Measurements from ENCODE around the gene KIF5C.

Gene KIF5C

DNA sequence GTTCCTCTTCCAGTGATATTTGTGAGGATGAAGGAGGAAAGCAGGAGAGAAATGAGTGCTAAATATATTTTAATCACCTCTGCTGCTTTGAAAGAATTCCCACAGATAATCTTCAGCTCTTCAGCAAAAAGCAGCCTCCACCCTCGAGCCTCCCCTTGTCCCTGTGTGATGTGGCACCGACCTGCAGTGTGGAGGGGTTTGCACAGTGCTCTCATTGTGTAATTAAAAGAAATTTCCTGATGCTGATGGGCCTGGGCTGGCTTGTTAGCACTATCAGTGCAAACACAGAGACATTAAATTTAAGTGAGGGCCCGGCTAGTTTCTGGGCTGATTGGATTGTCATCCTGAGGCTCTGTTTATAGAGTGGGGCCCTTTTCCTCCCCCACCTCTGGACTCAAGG is 53.4 kb downstream of the KIF5C start:
- no peak for DNase-seq (ENCODE audit: low read depth in 2 of 2)
- no peak overlapping the region for H3K4me3 ChIP-seq (replicated peaks in 1 of 2; ENCODE audit: low read depth in 2 of 2, low read length in 2 of 2)
- TF ChIP-seq, protein P1, sequence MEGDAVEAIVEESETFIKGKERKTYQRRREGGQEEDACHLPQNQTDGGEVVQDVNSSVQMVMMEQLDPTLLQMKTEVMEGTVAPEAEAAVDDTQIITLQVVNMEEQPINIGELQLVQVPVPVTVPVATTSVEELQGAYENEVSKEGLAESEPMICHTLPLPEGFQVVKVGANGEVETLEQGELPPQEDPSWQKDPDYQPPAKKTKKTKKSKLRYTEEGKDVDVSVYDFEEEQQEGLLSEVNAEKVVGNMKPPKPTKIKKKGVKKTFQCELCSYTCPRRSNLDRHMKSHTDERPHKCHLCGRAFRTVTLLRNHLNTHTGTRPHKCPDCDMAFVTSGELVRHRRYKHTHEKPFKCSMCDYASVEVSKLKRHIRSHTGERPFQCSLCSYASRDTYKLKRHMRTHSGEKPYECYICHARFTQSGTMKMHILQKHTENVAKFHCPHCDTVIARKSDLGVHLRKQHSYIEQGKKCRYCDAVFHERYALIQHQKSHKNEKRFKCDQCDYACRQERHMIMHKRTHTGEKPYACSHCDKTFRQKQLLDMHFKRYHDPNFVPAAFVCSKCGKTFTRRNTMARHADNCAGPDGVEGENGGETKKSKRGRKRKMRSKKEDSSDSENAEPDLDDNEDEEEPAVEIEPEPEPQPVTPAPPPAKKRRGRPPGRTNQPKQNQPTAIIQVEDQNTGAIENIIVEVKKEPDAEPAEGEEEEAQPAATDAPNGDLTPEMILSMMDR (IDR thresholded peaks at IDR 0.05; ENCODE audit: low read depth, low read length) = no peak

DNA sequence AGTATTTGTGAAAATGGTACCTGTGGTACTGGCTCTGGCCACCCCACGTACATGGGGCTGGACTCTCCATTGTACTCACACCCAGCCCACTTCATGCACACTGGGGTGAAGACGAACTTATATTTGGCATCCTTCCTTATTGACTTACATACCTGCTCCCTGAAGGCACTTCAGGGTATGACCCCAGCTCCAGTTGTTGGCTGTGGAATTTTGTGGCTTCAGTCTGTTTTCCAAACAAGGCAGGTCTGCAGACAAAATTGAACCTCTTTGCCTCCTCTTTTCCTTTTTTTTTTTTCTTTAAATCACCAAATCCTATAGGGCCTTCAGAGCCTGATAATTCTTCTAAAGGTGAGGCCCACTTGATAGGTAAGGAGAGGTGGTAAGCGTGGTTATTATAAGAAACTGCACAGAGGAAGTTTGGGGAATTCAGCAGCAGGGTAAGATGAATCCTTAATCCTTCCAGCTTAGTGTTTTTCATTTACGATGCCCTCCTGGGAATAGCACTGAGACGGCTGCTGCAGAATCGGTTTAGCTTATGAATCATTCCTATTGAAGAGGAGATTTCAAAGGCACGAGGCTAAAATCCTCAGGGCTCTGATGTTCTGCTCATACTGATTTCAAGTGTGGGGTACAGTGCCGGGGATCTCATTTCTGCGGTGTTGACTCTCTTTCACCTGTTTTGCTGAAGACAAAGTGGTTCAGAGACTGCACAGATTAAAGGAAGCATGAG is 55.2 kb downstream of the KIF5C start:
- H3K4me3 ChIP-seq (replicated peaks in 1 of 2; ENCODE audit: low read depth in 2 of 2, low read length in 2 of 2) = no peak overlapping the region
- TF ChIP-seq, protein P1 (IDR thresholded peaks at IDR 0.05; ENCODE audit: low read depth, low read length) = no peak
- DNase-seq (ENCODE audit: low read depth in 2 of 2) = peak; percentile 19 to 52

DNA sequence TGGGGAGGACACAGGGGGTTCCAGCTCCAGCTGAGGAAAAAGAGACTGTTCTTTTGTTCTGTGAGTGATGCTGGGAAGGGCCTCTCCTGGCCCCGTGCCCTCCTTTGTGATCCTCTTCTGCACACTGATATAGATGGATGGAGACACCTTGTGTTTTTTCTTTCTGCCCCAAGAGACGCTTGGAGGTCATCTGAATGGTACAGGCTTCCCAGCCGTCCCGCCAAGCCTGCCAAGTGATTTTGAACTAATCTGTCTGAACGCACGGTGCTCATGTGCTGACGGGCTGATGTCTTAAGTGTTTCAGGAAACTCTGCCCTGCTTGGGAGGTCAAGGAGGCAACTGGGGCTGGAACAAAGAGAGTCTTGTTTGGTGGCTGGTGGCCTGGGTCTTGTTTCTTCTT is 57.5 kb downstream of the KIF5C start:
- TF ChIP-seq, protein P1 (IDR thresholded peaks at IDR 0.05; ENCODE audit: low read depth, low read length) = no peak
- no peak overlapping the region for H3K4me3 ChIP-seq (replicated peaks in 1 of 2; ENCODE audit: low read depth in 2 of 2, low read length in 2 of 2)
- no peak for DNase-seq (ENCODE audit: low read depth in 2 of 2)

DNA sequence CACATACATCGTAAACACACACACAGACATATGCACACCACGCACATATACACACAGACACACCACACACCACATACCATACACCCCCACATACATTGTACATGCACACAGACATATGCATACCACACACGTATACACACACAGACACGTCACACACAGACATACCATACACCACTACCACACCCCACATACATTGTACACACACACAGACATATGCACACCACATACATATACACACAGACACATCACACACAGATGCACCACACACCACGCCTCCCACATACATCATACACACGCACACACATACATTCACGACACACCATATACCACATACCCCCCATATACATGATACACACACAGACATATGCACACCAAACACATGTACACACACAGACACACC is 58.4 kb downstream of the KIF5C start:
- no peak overlapping the region for H3K4me3 ChIP-seq (replicated peaks in 1 of 2; ENCODE audit: low read depth in 2 of 2, low read length in 2 of 2)
- DNase-seq (ENCODE audit: low read depth in 2 of 2) = no peak
- TF ChIP-seq, protein P1 (IDR thresholded peaks at IDR 0.05; ENCODE audit: low read depth, low read length) = no peak

DNA sequence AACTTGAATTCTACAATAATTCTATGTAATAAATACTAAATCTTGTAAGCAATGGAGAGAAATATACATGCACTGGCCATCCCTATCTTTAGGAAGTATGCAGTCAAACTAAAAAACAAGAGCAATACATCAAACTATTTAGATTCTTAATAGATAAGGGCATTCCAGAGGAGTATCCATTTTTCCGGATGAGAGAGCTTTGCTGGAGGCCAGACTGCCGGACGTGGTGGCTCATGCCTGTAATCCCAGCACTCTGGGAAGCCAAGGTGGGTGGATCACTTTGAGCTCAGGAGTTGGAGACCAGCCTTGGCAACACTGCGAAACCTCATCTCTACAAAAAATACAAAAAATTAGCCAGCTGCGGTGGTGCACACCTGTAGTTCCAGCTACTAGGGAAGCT is 60.8 kb downstream of the KIF5C start:
- no peak for DNase-seq (ENCODE audit: low read depth in 2 of 2)
- TF ChIP-seq, protein P1 (IDR thresholded peaks at IDR 0.05; ENCODE audit: low read depth, low read length) = no peak
- no peak overlapping the region for H3K4me3 ChIP-seq (replicated peaks in 1 of 2; ENCODE audit: low read depth in 2 of 2, low read length in 2 of 2)

DNA sequence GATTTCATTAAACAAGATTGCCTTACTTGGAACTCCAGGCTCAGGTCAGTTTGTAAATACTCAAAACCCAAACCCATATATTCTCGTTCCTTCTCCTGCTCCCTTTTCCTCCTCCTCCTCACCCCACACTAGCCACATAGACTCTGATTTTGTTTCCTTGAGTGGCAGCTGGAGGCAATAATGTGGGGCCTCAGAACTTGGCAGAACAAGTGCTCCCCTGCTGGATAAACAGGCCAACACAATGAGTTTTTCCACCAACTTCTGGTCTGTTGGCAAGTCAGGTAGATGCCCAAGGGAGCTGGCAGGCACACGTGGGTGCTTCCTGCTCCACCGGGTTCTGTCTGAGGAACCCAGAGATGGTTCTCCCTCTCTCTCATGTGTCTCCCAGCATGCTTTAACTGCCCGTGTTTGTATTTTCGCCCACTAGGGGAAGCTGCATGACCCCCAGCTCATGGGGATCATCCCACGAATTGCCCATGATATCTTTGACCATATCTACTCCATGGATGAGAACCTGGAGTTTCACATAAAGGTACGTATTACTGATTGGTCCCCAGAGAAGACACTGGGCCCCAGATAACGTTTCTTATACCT is 61.9 kb downstream of the KIF5C start:
- H3K4me3 ChIP-seq (replicated peaks in 1 of 2; ENCODE audit: low read depth in 2 of 2, low read length in 2 of 2) = no peak overlapping the region
- no peak for DNase-seq (ENCODE audit: low read depth in 2 of 2)
- TF ChIP-seq, protein P1 (IDR thresholded peaks at IDR 0.05; ENCODE audit: low read depth, low read length) = no peak

Data from cardiac fibroblast (primary cell).